GM18520 (cell line): Measurements from ENCODE around the gene SLC38A10.

ENCODE experiments used
- ATAC-seq: cut with Tn5 transposase; IDR thresholded peaks from one replicate; pipeline ENCODE4 v1.9.1; 2021; ENCODE audit not compliant: unreplicated experiment

SLC38A10 gene

GRCh38 chr17:81244358-81245023 is 50.6 kb downstream of the SLC38A10 start:
- no peak for ATAC-seq

DNA sequence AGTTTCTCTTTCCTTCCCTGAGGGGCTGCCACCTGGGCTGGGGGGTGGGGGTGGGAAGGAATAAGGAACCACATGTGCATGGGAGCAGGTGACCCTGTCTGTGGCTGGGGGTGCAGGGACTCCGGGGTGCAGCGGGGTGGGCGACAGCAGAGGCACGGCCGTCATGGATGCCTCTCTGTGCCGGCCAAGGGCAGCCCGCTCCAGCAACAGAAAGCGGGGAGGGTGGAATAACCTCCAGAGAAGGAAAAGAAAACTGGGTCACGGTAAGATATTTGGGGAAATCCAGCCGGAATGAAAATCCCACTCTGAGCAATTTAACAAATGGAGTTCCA is 51.8 kb downstream of the SLC38A10 start:
- ATAC-seq, result no peak

DNA sequence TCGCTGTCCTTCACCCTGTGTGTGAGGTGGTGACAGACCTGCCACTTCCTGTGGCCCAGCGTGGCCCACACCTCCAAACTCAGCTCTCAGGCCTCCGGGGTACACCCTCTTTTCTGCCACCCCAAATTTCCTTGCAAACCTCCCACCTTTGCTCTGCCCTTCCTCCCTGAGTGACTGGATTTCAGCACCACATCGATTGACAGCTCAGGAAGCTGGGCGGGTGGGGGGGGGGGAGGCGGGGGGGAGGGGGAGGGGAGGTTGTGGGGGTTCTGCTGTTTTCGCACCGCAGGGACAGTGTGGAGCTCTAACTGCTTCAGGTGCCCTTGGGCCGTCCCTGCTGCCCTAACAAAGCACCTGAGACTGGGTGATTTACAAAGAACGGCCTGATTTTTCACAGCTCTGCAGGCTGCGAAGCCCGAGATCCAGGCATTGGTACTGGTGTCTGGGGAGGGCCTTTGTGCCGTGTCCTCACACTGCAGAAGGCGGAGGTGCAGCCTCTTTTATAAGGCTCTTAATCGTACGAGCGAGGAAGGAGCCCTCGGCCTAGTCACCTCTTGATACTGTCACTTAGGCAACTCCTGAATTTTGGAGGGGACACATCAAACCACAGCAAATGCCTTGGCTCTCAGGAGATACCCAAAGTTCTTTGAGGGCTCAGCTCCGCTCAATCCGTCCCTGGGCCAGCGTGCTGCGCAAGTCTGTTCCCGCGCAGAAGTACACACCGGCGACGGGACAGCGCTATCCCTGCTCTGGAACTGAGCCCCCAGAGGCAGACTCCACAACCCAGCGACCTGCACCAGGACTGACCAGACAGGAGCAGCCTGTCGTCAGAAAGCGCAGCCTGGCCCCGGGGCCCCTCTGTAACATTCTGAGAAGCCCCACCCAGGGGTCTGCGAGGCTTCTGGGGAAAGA is 52.4 kb downstream of the SLC38A10 start:
- ATAC-seq, result no peak

DNA sequence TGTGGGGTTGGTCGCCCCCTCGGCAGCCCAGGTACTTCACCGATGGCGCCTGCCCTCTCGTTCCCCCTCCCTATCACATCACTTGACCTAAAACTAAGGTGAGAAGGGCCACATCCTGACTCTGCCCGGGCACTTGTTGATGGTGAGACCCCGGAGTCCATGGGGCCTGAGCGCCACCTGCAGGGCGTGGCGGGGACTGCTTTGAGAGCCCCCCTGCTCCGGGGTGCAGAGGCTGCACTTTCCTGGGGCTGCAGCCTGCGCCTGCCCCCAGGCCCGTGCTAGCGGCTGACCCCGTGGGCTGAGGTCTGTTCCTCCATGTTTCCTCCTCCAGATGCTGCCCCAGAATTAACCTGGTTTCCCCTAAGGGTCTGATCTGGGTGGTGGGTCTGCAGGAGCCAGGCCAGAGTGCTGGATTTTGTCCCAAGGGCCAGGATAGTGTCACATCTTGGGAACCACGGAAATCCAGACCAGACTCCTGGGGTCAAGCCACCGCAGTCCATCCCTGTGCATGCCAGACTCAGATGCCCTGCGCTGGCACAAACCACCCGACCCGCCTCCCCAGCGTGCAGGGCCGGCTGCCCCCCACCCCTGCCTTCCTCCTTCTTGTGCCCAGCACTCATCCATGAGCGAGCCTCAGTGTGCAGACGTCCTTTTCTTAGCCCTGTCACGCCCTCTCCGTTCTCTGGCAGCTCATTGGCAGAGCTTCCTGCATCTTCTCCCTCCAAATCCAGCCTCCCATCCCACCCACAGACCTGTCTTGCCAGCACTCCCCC is 53.3 kb downstream of the SLC38A10 start:
- ATAC-seq, result no peak

GRCh38 chr17:81241203-81241602 is 53.9 kb downstream of the SLC38A10 start:
- no peak for ATAC-seq

DNA sequence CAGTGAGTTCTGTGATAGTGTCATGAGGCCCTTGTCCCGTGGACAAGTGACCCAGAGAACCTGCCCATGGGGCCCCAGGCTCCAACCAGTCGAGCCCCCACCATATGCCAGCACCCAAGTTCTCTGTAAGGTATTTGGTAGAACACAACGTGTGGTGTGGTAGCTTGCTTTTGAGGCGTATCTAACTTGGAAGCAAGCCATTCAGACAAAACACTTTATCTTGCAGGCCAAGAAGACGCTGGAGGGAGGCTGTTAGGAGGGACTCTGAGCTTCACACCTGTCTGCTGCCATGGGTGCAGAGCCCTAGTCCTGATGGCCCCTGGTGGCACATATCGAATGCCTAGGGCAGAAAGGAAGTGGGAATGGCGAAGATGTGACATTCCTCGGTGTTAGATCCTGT is 54.3 kb downstream of the SLC38A10 start:
- no peak for ATAC-seq

- no peak for ATAC-seq
Observed at GRCh38 chr17:81239714-81240555, 55.2 kb downstream of the SLC38A10 start.

DNA sequence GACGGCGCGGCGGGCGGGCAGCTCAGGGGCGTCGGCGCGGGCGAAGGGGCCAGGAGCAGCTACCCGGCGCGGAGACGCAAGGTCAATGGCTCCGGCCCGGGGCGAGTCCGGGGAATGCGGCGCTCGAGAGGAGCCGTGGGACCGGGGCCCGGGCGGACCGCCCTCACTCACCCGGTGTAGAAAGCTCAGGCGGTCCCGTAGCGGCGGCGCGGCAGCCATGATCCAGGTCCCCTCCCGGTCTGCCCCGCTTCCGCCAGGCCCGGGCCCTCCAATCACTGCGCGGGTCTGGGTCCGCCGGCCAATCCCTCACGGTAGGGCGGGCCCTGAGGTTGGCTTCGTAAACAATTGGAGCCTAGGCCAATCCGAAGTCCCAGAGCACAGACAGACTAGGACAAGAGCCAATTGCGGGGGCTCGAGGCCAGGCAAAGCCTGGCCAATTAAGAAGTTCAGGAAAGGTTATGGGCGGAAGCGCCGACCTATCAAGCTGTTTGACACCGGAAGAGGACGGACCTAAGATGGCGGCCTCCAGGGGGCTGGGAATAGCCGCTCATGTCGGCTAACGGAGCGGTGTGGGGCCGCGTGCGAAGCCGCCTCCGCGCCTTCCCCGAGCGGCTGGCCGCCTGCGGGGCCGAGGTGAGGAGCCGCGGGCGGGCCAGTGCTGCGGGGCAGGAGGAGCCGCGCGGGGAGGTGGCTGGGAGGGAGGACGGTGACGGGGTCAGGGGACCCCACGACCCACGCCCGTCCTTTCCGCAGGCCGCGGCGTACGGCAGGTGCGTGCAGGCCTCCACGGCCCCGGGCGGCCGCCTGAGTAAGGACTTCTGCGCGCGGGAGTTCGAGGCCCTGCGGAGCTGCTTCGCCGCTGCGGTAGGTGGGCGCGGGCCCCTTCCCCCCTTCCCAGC is 56.0 kb downstream of the SLC38A10 start, which contains the start of the genes NDUFAF8 and TEPSIN:
NDUFAF8 (plus strand) TSS at position 504 of the 899 bp plus-strand sequence; CDS start at position 550, 46 bp downstream.
TEPSIN (minus strand) TSS at position 241 of the 899 bp plus-strand sequence; CDS start at position 219, 22 bp downstream.
- peak; percentile 95 for ATAC-seq

DNA sequence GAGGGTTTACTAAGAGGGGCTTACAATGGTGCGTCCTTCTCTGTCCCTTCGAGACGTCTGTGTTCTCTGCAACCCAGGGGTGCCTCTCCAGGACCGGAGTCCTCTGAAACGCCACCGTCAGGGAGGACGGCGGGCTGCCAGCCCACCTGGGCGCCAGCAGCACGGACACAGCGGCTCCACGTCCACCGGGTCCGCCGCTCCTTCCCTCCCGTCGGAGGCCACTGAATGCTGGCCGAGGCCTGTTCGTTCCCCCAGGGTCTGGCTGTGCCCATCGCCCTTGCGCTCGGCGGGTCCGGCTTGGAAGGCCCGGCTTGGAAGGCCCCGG is 56.7 kb downstream of the SLC38A10 start:
- no peak for ATAC-seq

DNA sequence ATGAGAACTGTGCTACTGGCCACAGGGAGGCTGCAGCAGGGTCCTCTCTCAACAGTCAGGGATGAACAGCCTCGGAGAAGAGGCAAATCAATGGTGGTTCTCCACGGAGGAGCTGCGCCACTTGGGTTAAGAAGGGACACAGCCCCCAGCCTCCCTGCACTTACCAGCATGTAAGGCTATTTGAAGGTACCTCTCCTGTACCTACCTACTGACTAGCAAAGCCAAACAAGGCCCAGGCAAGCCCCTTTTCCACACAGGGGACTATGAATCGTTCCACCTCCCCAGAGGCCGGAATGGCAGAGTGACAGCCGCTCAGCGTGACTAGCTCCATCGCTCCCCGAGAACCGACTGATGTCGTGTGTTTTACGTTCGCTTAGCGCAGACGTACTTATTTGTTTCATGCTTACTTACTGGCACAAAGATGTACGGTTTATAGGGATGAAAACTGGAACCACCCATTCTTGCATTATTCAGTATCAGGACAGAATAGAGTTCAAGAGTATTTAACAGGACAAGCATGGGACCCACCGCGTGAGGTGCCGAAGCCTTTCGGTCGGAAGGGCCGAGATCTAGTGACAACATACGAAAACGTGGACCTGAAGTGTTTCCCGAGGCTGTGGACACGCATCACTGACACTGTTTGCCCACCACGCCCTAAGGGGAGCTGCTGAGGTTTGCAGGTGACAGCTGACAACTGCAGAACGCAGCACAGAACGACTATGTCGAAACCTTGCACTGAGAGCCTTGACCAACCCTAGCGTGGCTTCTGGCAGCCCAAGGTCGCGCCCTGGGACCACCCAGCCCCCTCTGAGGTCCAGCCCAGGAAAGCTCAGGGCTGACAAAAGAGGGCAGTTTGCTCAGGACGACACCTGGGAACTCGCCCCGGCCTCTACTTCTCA is 57.3 kb downstream of the SLC38A10 start:
- no peak for ATAC-seq

GRCh38 chr17:81236784-81237183 is 58.3 kb downstream of the SLC38A10 start:
- ATAC-seq, result no peak

- no peak for ATAC-seq
Observed at GRCh38 chr17:81235822-81236740, 59.0 kb downstream of the SLC38A10 start.

GRCh38 chr17:81234940-81235821 is 59.9 kb downstream of the SLC38A10 start:
- ATAC-seq, result no peak

- no peak for ATAC-seq
Observed at GRCh38 chr17:81234506-81234855, 60.6 kb downstream of the SLC38A10 start.

DNA sequence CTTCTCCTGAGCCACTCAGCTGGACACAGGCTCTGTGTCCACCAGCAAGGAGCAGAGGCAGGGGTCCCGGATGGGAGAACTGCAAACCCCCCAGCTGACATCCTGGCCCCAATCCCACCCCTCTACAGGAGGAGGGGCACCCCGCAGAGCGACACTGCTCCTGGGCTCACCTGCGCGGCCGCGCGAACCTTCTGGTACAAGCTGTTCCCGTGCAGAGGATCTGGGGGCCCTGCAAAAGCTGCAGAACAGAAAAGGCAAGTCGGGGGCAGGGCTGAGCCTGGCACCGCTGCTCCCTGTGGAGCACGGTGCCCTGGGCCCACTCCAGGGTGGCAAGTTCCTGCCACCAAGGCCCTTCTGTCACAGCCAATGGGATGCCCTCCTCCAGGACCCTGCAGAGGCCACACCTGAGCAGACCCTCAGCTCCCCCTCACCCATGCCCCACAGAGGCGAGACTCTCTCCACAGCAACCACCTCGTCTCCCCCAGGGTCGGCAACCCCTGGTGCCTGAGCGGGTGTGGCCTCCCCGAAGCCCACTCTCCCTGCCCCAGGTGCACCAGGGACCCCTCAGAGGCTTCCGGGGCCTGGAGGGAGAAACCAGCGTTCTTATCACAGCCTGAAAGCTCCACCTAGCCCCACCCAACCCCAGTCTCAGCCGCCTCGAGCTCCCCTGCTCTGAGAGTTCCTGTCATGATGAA is 61.1 kb downstream of the SLC38A10 start:
- no peak for ATAC-seq

GRCh38 chr17:81233316-81233715 is 61.8 kb downstream of the SLC38A10 start:
- ATAC-seq, result no peak
